K562 (cell line): Measurements from ENCODE around the gene PANK2. TPM values are rescaled to one million over a fixed set of nuclear protein-coding genes. Genes with fewer than 3 reads are reported as not detected.

Experiments used
- ATAC-seq: fragments of 200-7000 bp; cut with Tn5 transposase; 3 replicates; pipeline ENCODE4 v1.9.1; 2020; ENCODE audit warnings: moderate library complexity
- BruUV-seq: library from RNA; stranded (reverse); fragments of 400-500 nt; replicated peaks from 2 replicates; lab custom pipeline; 2021; lab: Mats Ljungman, UMichigan
- CTCF ChIA-PET: fragments of 300-600 bp; formaldehyde crosslinking; extraction: SDS; loops from one replicate; lab custom pipeline; 2021; ENCODE audit warnings: low intra/inter-chr PET ratio; lab: Yijun Ruan, JAX
- POLR2A ChIA-PET: fragments of 300-600, 350-650 bp; sonication (Branson Sonifier 250); formaldehyde crosslinking; extraction: SDS; loops from one replicate; lab custom pipeline; 2021; ENCODE audit warnings: antibody characterized with exemption, inconsistent platforms; lab: Yijun Ruan, JAX
- DNase-seq, 4 experiments: peaks; one replicate each; pipeline versions ENCODE4 v3.0.0 to v3.0.0-alpha.2; 2011 to 2018; ENCODE audit warnings: low spot score in 3 of 4, mixed read lengths in 3 of 4; ENCODE audit errors: extremely low read depth in 1 of 4
- FAIRE-seq: peaks from 2 replicates; lab custom pipeline; 2011; peaks lifted over from hg19 to GRCh38; lab: Jason Lieb, UNC
- H2AFZ ChIP-seq: 2 replicates; pipeline ENCODE4 v1.6.0; 2011; ENCODE audit warnings: low read depth, low read length, control low read depth, inconsistent platforms
- H3K27ac ChIP-seq: fragments of 200-600 bp; 3 replicates; pipeline ENCODE4 v1.8.0; 2011; ENCODE audit warnings: low read depth, mild to moderate bottlenecking, control low read depth, inconsistent platforms, low read length, moderate library complexity, mixed read lengths; ENCODE audit errors: extremely low read depth
- H3K27me3 ChIP-seq, 2 experiments: fragments of 300-600 bp in 1 of 2; 2 replicates in 1 of 2; 3 replicates in 1 of 2; pipeline versions ENCODE4 v1.6.0 to v1.8.0; 2011; ENCODE audit warnings: inconsistent platforms in 2 of 2, low read length in 2 of 2, mild to moderate bottlenecking in 1 of 2, mixed read lengths in 1 of 2, moderate library complexity in 1 of 2; ENCODE audit not compliant: control insufficient read depth in 2 of 2, insufficient read depth in 2 of 2
- H3K36me3 ChIP-seq: fragments of 300-600 bp; 3 replicates; pipeline ENCODE4 v1.8.0; 2011; ENCODE audit warnings: mild to moderate bottlenecking, low read length, inconsistent platforms; ENCODE audit not compliant: control insufficient read depth, insufficient read depth
- H3K4me1 ChIP-seq, 2 experiments: fragments of 200-600 bp in 1 of 2; replicated peaks in 1 of 2; 2 replicates in 1 of 2; 3 replicates in 1 of 2; pipeline versions ENCODE4 v1.5.1 to v1.8.0; 2011; ENCODE audit warnings: inconsistent platforms in 2 of 2, low read length in 2 of 2, mild to moderate bottlenecking in 1 of 2, mixed read lengths in 1 of 2, moderate library complexity in 1 of 2; ENCODE audit not compliant: control insufficient read depth in 2 of 2, insufficient read depth in 2 of 2
- H3K4me2 ChIP-seq: 2 replicates; pipeline ENCODE4 v1.6.1; 2011; ENCODE audit warnings: low read length, control low read depth, inconsistent platforms, mixed read lengths; ENCODE audit not compliant: insufficient read depth
- H3K4me3 ChIP-seq: fragments of 200-600 bp; sonication (generic), shearing (Covaris generic); 2 replicates; pipeline ENCODE4 v1.5.1; 2016; ENCODE audit warnings: control low read depth, inconsistent platforms
- H3K79me2 ChIP-seq: fragments of 200-600 bp; 3 replicates; pipeline ENCODE4 v1.8.0; 2011; ENCODE audit warnings: low read length, inconsistent platforms; ENCODE audit not compliant: control insufficient read depth, insufficient read depth
- H3K9ac ChIP-seq, 2 experiments: 2 replicates each; pipeline versions ENCODE4 v1.6.0 to v1.6.1; 2011; ENCODE audit warnings: low read depth in 2 of 2, low read length in 2 of 2, control low read depth in 1 of 2, inconsistent platforms in 1 of 2, mild to moderate bottlenecking in 1 of 2, mixed read lengths in 1 of 2; ENCODE audit not compliant: insufficient read depth in 1 of 2
- H3K9me1 ChIP-seq: one replicate; pipeline ENCODE4 v1.6.0; 2011; ENCODE audit warnings: inconsistent platforms, mild to moderate bottlenecking, low read length, moderate library complexity; ENCODE audit not compliant: control insufficient read depth, insufficient read depth
- H3K9me3 ChIP-seq: replicated peaks from 2 replicates; pipeline ENCODE4 v1.5.1; 2011; ENCODE audit warnings: low read depth, low read length, inconsistent platforms; ENCODE audit not compliant: control insufficient read depth, insufficient read depth
- H4K20me1 ChIP-seq: replicated peaks from 2 replicates; pipeline ENCODE4 v1.6.1; 2011; ENCODE audit warnings: low read length, inconsistent platforms, mixed read lengths; ENCODE audit not compliant: control insufficient read depth, insufficient read depth
- DEAF1 ChIP-seq: fragments of 450-650 bp; formaldehyde crosslinking; IDR thresholded peaks from 2 replicates; pipeline ENCODE4 v1.4.0; 2020; ENCODE audit warnings: mild to moderate bottlenecking, moderate library complexity
- NCOA2 ChIP-seq, 2 experiments: fragments of 450-650 bp; IDR thresholded peaks; 2 replicates each; pipeline ENCODE4 v1.6.1; 2018; ENCODE audit warnings: mild to moderate bottlenecking in 2 of 2, moderate library complexity in 1 of 2; ENCODE audit not compliant: partially characterized antibody in 2 of 2
- NR4A1 ChIP-seq, 2 experiments: fragments of 250-450 bp in 1 of 2; fragments of 450-650 bp in 1 of 2; sonication (Bioruptor Pico) in 1 of 2; IDR thresholded peaks; 2 replicates each; pipeline versions ENCODE4 v1.4.0 to v1.6.1; 2016 to 2020; ENCODE audit warnings: mild to moderate bottlenecking in 2 of 2, missing compliant biosample characterization in 1 of 2, missing genetic modification characterization in 1 of 2, moderate library complexity in 1 of 2
- POLR2H ChIP-seq: IDR thresholded peaks from 2 replicates; pipeline ENCODE4 v1.6.1; 2016; ENCODE audit warnings: missing genetic modification characterization, low read depth, mild to moderate bottlenecking, control low read depth, missing compliant biosample characterization, moderate library complexity
- RAD51 ChIP-seq: fragments of 450-650 bp; IDR thresholded peaks from 2 replicates; pipeline ENCODE4 v1.7.1; 2016; ENCODE audit warnings: low read depth, mild to moderate bottlenecking, borderline replicate concordance
- ZBED1 ChIP-seq: IDR thresholded peaks from 2 replicates; pipeline ENCODE4 v1.6.1; 2014
- ZFP30 ChIP-seq: fragments of 250-450 bp; sonication (Bioruptor Pico); IDR thresholded peaks from 2 replicates; pipeline ENCODE4 v1.8.0; 2022; ENCODE audit warnings: moderate library complexity, mild to moderate bottlenecking, inconsistent platforms, borderline replicate concordance
- ZNF24 ChIP-seq: fragments of 450-650 bp; IDR thresholded peaks from 2 replicates; pipeline ENCODE4 v1.6.1; 2016
- WGBS: fragments of 100-300 bp; shearing (Covaris generic); methylation state at CpG from one replicate; pipeline ENCODE4 v1.1.6; 2016; ENCODE audit warnings: low coverage, mixed read lengths; ENCODE audit not compliant: insufficient coverage; ENCODE audit errors: missing lambda C conversion rate; 5-methylcytosine and 5-hydroxymethylcytosine counted together
- in situ Hi-C: fragments of 300-500 bp; cut with MboI; formaldehyde crosslinking; loops from 4 replicates; pipeline ENCODE4 v1.15.0; 2018; ENCODE audit warnings: inconsistent platforms, mixed read lengths
- intact Hi-C: fragments of 100-400 bp; cut with micrococcal nuclease; formaldehyde crosslinking; loops from 2 replicates; pipeline ENCODE4 v1.14.2; 2022
- polyA plus RNA-seq, 8 experiments: library from polyadenylated mRNA; depleted of rRNA in 4 of 8; stranded (reverse) in 5 of 8; unstranded in 3 of 8; fragments of >200 nt; fragmentation: Nextera tagmentation in 2 of 8; fragmentation: Illumina TruSeq in 1 of 8; extraction: Ambion mirVana in 2 of 8; extraction: Trizol in 1 of 8; gene quantifications; 2 replicates each; pipeline versions ENCODE4 v1.2.1 to v1.2.3, GENCODE V29; 2011 to 2014; ENCODE audit warnings: inconsistent platforms in 1 of 8, missing spikeins in 1 of 8
- total RNA-seq, 7 experiments: library from RNA; depleted of rRNA in 6 of 7; stranded (reverse); fragments of >200 nt in 6 of 7; fragmentation: Illumina TruSeq in 2 of 7; extraction: Trizol in 2 of 7; gene quantifications; 2 replicates each; pipeline versions ENCODE4 v1.2.1 to v1.2.3, GENCODE V29; 2011 to 2021; ENCODE audit warnings: low replicate concordance in 1 of 7

Gene PANK2
- total and polyA plus RNA-seq, 9 of the 15 experiments (the other 6 are each of a cell fraction or from before 2014, with no cell fraction given) = 14.9 to 43.5 (median 31.4) TPM

GRCh38 chr20:3898639-3899038, 9.5 kb downstream of the PANK2 start:
- POLR2A ChIA-PET = interaction anchor here (0.6 kb wide), 1 partner anchor 10 kb away, joined by 5 read pairs; no protein-coding TSS in a partner anchor
- Histone ChIP-seq H3K4me2 (no peak overlapping the region), H3K27ac (no peak overlapping the region), H3K9me3 (no peaks in the 10 kb centered on the region), H3K9ac (no peak overlapping the region)
- CTCF ChIA-PET = no interaction called here
- in situ Hi-C loops = no loop called here
- no peak for TF ChIP-seq NCOA2 (IDR thresholded peaks at IDR 0.05; ENCODE audit: partially characterized antibody in 2 of 2)
- no peak for TF ChIP-seq DEAF1 (CRISPR knock-in tag)
- no peak for TF ChIP-seq ZBED1
- no peak for TF ChIP-seq ZFP30
- TF ChIP-seq ZNF24 = no peak
- TF ChIP-seq RAD51 = no peak
- TF ChIP-seq NR4A1 (CRISPR knock-in tag; IDR thresholded peaks at IDR 0.05) = no peak
- TF ChIP-seq NR4A1 (tag; IDR thresholded peaks at IDR 0.05) = no peak
- no peak for TF ChIP-seq POLR2H (tag)
- TF ChIP-seq, all 486 proteins: peak for 0
- no peak overlapping the region for H2AFZ ChIP-seq
- H3K4me1 ChIP-seq = peaks cover 13 to 17% of the 10 kb centered on the region in 2 experiments
- no peak for FAIRE-seq
- peaks cover 24% of the 10 kb centered on the region for H3K36me3 ChIP-seq
- H4K20me1 ChIP-seq = peaks cover 27% of the 10 kb centered on the region
- ATAC-seq = no peak
- no peak overlapping the region for H3K4me3 ChIP-seq
- WGBS = 73% methylated on average over 4 of the region's 4 CpGs
- H3K79me2 ChIP-seq = peaks cover 99% of the 10 kb centered on the region
- DNase-seq = no peak
- no peaks in the 10 kb centered on the region for H3K27me3 ChIP-seq
- no TSS peak for BruUV-seq
- intact Hi-C loops = no loop called here
- peaks cover 4% of the 10 kb centered on the region for H3K9me1 ChIP-seq
